ENCODE data around the gene ZC3H18.
"Not testable (repeated sequence)": the region's sequence is repeated elsewhere in the genome, so short reads cannot be mapped to it uniquely, and the experiment has no call there.

ZC3H18 gene

DNA sequence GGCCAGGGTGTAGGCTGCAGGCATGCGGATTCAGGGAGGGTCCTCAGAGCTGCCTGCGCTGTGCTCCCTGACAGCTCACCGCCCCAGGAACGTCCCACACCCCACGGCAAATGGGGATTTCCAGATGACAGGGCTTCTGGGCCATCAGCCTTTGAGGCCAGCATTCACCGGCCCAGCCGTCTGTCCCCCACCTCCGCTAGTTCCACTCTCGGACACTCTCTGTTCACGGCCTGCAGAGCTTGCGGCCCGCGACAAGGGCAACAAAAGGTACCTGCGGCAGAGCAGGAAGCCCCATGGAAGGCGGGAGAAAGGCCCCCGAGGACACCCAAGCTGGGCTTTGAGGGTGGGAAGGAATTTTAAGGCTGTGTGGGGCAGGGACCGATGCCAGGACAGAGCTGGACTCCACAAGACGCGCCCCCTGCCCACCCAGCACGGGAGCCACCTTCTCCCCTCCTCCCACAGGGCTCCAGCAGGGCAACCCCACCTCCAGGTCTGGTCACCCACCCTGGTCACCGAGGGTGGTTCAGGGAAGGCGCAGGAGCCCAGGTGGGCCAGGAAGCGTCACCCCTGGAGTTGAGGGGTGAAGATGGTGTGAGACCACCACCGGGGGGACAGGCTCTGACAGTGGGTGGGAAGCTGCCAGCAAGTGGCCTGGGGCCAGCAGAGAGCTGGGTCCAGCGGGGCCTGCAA is 86.2 kb downstream of the ZC3H18 start:
- no peak for DNase-seq

GRCh38 chr16:88657371-88657770 is 87.2 kb downstream of the ZC3H18 start:
- DNase-seq: no peak

DNA sequence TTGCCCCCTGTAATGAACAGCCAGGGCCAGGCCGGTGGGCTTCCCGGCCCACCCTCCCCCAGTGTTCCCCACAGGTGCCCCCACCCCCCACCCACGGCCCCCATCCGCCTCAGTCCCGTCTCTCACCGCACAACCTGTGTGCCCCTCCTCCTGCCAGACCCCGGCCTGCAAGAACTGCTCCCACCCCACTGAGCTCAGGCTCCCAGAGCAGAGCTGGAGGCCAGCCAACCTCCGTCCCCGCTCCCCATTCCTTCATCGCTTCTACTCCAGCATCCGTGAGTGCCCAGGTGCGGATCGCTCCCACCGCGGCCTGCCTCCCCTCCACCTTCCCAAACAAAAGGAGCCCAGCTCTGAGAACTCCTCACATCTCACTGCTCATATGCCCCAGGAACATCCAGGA is 88.5 kb downstream of the ZC3H18 start:
- DNase-seq: no peak

DNA sequence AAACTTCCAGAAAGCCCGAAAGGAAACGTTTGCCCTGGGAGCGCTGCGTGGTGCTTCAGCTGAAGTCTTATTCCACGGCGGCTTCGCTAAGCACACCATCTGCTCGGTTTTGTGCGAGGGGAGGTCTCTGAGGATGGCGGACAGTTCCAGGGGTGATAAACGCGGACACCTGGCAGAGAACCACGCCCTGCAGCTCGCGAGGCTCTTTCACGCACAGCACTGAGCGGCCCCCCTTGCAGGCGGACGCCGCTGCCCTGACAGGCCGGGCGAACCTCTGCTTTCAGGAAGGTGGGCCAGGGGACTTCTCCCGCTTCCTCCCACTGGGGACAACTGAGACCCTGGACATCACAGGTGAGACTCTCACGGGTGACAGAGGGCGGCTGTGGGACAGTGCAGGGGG is 89.0 kb downstream of the ZC3H18 start:
- DNase-seq: no peak

DNA sequence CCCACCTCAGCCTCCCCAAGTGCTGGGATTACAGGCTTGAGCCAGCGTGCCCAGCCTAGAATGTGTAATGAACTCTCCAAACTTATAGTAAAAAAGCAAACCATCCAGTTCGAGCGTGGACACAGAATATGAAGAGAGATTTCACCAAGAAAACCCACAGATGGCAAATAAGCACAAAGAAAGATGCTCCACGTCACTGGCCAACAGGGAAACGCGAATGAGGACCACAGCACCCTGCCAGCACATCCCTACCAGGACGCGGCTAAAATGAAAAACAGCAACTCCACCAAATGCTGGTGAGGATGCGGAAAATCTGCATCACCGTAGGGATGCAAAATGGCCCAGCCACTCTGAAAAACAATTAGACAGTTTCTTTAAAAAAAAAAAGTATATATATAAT is 91.3 kb downstream of the ZC3H18 start:
- DNase-seq: no peak

- DNase-seq: peak; percentile 32
Observed at GRCh38 chr16:88662222-88662842, 92.1 kb downstream of the ZC3H18 start.

- peak; percentile 94 for DNase-seq
Observed at GRCh38 chr16:88662843-88663606, 92.8 kb downstream of the ZC3H18 start, which contains the start of gene MVD. Gene MVD, minus strand, starts transcription at chr16:88663091. Its CDS starts 11 bp downstream, at chr16:88663080.

GRCh38 chr16:88665148-88665547 is 94.9 kb downstream of the ZC3H18 start:
- no peak for DNase-seq

GRCh38 chr16:88665570-88665969 is 95.4 kb downstream of the ZC3H18 start:
- no peak for DNase-seq

- DNase-seq: no peak
Observed at GRCh38 chr16:88667461-88667860, 97.3 kb downstream of the ZC3H18 start.

DNA sequence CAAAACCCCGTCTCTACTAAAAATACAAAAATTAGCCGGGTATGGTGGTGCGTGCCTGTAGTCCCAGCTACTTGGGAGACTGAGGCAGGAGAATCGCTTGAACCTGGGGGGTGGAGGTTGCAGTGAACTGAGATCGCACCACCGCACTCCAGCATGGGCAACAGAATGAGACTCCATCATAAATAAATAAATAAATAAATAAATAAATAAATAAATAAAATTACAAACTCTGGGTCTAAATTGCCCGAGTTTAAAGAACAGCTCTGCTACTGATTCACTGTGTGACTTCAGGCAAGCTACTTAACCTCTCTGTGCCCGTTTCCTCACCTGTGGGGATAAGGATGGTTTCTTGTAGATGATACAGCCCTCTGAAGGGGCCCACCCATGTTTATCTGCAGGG is 99.3 kb downstream of the ZC3H18 start:
- not testable (repeated sequence) for DNase-seq

- DNase-seq: no peak
Observed at GRCh38 chr16:88669980-88670379, 99.8 kb downstream of the ZC3H18 start.

DNA sequence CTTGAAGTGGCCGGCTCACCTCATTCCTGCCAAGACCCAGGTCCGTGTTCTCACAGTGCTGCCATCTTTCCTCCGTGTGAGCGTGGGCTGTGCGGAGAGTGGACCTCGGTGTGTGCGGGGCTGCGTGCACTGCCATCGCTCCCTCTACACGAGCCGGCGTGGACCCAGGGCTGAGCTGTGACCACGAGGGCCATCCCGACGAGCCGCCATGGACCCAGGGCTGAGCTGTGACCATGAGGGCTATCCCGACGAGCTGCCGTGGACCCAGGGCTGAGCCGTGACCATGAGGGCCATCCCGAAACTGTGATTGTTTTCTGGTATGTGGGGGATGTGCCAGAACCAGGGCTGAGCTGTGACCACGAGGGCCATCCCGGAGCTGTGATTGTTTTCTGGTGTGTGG is 101.6 kb downstream of the ZC3H18 start:
- no peak for DNase-seq

GRCh38 chr16:88672776-88673175 is 102.6 kb downstream of the ZC3H18 start:
- no peak for DNase-seq

GRCh38 chr16:88673716-88674379 is 103.6 kb downstream of the ZC3H18 start:
- no peak for DNase-seq

DNA sequence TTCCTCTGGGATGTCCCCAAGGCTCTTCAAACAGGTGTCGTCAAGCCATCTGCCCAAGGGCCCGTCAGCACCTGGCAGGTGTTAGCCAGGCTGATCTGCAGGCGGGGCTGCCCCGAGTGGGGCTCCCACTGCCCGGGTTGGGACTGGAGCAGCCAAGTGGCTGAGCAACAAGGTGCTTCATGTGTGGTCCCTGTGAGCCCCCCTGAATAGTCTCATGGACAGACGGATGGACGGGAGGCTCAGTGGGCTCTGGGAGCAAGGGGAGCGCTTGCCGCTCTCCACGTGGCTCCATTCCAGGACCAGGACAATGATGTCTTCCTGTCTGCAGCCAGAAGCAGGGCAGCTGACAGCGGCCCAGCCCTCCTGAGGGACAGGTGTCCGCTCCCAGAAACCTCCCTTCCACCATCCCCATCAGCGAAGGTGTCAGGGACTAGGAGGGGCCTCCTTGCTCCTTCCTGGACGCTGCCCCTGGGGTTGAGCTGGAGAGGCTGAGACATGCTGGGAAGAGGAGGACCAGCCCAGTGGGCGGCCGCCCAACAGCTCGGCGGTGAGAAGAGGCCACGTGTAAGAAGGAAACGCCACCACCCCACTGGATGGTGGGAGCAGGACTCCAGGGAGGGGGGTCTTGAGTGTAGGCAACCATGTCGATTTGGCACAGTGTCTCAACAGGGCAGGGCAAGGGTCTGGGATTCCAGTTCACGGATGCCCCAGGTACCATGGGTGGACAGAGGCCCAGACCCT is 106.5 kb downstream of the ZC3H18 start:
- DNase-seq: no peak

DNA sequence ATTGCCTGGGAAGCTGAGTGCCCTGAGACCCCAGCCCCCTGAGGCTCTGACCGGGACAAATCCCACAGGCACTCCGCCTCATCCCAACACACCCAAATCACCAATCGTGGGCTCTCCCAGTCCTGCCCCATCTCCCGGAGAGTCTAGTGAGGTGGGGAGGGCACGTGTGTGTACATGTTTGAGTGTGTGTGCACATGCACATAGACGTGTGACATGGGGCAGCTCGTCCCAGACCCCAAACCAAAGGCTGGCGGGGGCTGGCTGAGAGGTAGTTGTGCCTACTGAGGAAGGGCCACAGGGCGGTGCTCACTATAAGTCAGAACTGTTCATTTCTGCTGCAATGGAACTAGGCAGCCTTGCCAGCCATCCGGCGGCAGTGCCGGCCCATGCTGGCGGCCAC is 107.5 kb downstream of the ZC3H18 start:
- DNase-seq: no peak

DNA sequence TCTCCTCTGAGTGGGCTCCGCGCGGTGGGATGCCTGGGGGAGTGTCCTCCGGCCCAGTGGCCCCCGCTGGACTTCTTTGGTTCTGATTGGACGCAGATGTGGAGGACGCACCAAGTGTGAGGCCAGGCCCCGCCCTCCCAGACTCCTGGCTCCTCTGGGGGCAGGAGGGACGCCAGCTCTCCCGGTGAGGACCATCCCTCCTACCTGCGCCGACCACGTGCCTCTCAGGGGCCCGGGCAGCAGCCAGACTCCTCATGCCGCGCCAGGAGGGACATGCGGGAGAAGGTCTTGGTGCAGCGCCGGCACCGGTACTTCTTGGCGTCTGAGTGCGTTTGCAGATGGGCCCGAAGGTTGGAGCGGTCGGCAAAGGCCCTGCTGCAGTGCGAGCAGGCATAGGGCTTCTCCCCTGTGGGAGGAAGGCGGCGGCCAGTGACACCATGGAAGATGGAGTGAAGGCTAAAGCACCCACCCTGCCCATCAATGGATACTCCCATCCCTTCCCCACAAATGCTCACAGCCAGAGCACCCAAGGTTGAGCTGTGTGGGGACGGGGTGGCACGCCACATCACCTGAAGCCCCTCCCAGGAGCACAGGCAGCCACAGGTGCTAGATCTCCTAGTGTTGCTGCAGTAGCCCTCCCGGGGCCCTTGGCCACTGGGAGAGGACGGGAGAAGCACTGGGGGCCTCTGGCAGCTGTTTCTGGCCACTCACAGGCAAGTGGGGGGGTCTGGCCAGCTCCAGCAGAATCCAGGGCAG is 108.2 kb downstream of the ZC3H18 start:
- DNase-seq: no peak

GRCh38 chr16:88680554-88681083 is 110.4 kb downstream of the ZC3H18 start:
- no peak for DNase-seq

GRCh38 chr16:88681084-88681680 is 111.0 kb downstream of the ZC3H18 start:
- DNase-seq: no peak
